Upper lobe of left lung (tissue), 6 donors: ENCODE data around the gene STAG3. TPM values are rescaled to one million over a fixed set of nuclear protein-coding genes. Genes with fewer than 3 reads are reported as not detected.

Experiments used
- ATAC-seq, 2 donors: fragments of 200-7000 bp; cut with Tn5 transposase; one replicate each; pipeline ENCODE4 v1.9.1; 2022; ENCODE audit warnings: mild to moderate bottlenecking in 2 of 2, moderate library complexity in 2 of 2; ENCODE audit not compliant: low FRiP score in 2 of 2
- DNase-seq, 2 donors: peaks; one replicate each; pipeline ENCODE4 v3.0.0-alpha.2; 2019 to 2020
- H3K27ac ChIP-seq, 4 donors: fragments of 200-600 bp; sonication (generic); one replicate each; pipeline ENCODE4 v1.5.1; 2016 to 2019
- H3K27me3 ChIP-seq, 4 donors: fragments of 200-600 bp; sonication (generic); one replicate each; pipeline ENCODE4 v1.5.1; 2017 to 2019
- H3K36me3 ChIP-seq, 4 donors: fragments of 200-600 bp; sonication (generic); one replicate each; pipeline ENCODE4 v1.5.1; 2016 to 2019
- H3K4me1 ChIP-seq, 4 donors: fragments of 200-600 bp; sonication (generic); one replicate each; pipeline ENCODE4 v1.5.1; 2018 to 2019
- H3K4me3 ChIP-seq, 4 donors: fragments of 200-600 bp; sonication (generic); one replicate each; pipeline ENCODE4 v1.5.1; 2017 to 2019; ENCODE audit warnings: mild to moderate bottlenecking in 2 of 4, moderate library complexity in 1 of 4
- H3K9me3 ChIP-seq, 4 donors: fragments of 200-600 bp; sonication (generic); one replicate each; pipeline ENCODE4 v1.5.1; 2018 to 2019
- CTCF ChIP-seq, 6 experiments: fragments of 450-650 bp in 4 of 6; fragments of 200-600 bp in 2 of 6; sonication (generic) in 2 of 6; IDR thresholded peaks; one replicate each; pipeline ENCODE4 v1.5.1; 2016 to 2019; ENCODE audit warnings: antibody characterized with exemption in 6 of 6
- EP300 ChIP-seq, 4 donors: sonication (generic); formaldehyde crosslinking; IDR thresholded peaks; one replicate each; pipeline ENCODE4 v1.5.1; 2017; ENCODE audit warnings: antibody characterized with exemption in 4 of 4, control low read depth in 2 of 4
- POLR2A ChIP-seq, 4 donors: fragments of 450-650 bp; IDR thresholded peaks; one replicate each; pipeline ENCODE4 v1.5.1; 2016 to 2017; ENCODE audit warnings: antibody characterized with exemption in 4 of 4, mild to moderate bottlenecking in 2 of 4
- POLR2AphosphoS5 ChIP-seq, 2 donors: sonication (generic); formaldehyde crosslinking; IDR thresholded peaks; one replicate each; pipeline ENCODE4 v1.5.1; 2017; ENCODE audit warnings: antibody characterized with exemption in 2 of 2
- WGBS, 2 donors: methylation state at CpG; one replicate each; pipeline ENCODE4 v1.1.5; 2017 to 2018; 5-methylcytosine and 5-hydroxymethylcytosine counted together
- total RNA-seq, 6 donors: library from RNA; depleted of rRNA in 4 of 6; stranded (reverse); fragments of >200 nt in 4 of 6; gene quantifications; one replicate each; pipeline versions ENCODE4 v1.1.0 to v1.2.1, GENCODE V29; 2016 to 2021
- donor health status: DM: no; HTN: no; CAD: no; lungs with moderate emphysema.
- donor health status: DM: no; HTN: yes; CAD: no; lungs with severe emphysema.

The STAG3 gene
- total RNA-seq, 6 donors from 2014 or later, result 1.5 to 5.2 (median 2.8) TPM; not detected in 1

GRCh38 chr7:100170101-100170897 lies 7.4 kb upstream of the STAG3 start:
- ATAC-seq (no peak), DNase-seq (no peak)
- Histone ChIP-seq H3K27ac (no peak overlapping the region), H3K36me3 (no peaks in the 10 kb centered on the region), H3K4me1 (peaks cover 15 to 33% (median 29%) of the 10 kb centered on the region in 4 donors), H3K9me3 (no peaks in the 10 kb centered on the region), H3K27me3 (peaks cover 0 to 20% (median 10%) of the 10 kb centered on the region in 4 donors), H3K4me3 (no peak overlapping the region)
- TF ChIP-seq CTCF (IDR thresholded peaks at IDR 0.05) (no peak), POLR2A (IDR thresholded peaks at IDR 0.05) (no peak), POLR2AphosphoS5 (IDR thresholded peaks at IDR 0.05) (no peak), EP300 (IDR thresholded peaks at IDR 0.05) (no peak)
- 84 to 87% methylated on average over 11 of the region's 11 CpGs for WGBS, 2 donors

DNA sequence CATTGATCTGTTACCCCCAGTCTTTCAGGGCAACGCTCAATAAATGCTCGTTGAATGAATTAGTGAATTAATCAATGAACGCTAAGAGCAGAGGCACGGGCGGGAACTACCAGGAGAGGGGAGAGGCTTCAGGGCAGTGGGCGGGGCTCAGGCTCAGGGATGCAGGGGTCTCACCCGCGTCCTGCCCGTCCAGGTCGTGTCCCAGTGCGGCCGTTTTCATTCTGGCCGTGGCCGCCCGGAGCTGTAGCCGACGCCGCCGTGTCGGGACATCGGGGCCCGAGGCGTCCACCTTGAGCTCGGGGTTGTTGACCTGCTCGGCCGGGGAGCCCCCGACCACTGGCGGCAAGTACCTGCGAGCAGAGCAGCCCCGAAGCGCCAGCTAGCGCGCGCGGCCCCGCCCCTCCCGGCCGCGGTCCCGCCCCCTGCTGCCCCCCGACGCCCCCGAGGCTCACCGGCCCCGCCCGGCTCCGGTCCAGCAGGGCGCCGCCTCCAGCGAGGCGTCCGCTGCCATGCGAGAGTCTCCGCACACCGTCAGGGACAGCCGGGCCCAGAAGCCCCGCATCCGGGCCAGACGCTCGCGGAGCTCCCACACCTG lies 6.5 kb upstream of the STAG3 start:
- ATAC-seq (peak in 1 of 2 donors; percentile 47), DNase-seq (peak in 1 of 2 donors; percentile 88)
- Histone ChIP-seq H3K27ac (no peak overlapping the region), H3K4me3 (peak overlapping the region in 3 of 4 donors; percentile 33 to 48 (median 46)), H3K4me1 (peaks cover 15 to 33% (median 29%) of the 10 kb centered on the region in 4 donors), H3K27me3 (peaks cover 0 to 20% (median 10%) of the 10 kb centered on the region in 4 donors), H3K9me3 (no peaks in the 10 kb centered on the region), H3K36me3 (no peaks in the 10 kb centered on the region)
- 16 to 49% methylated on average over 5 to 22 of the region's 61 CpGs for WGBS, 2 donors
- TF ChIP-seq EP300 (IDR thresholded peaks at IDR 0.05) (no peak), POLR2A (IDR thresholded peaks at IDR 0.05) (no peak), POLR2AphosphoS5 (IDR thresholded peaks at IDR 0.05) (no peak), CTCF (IDR thresholded peaks at IDR 0.05) (no peak)

DNA sequence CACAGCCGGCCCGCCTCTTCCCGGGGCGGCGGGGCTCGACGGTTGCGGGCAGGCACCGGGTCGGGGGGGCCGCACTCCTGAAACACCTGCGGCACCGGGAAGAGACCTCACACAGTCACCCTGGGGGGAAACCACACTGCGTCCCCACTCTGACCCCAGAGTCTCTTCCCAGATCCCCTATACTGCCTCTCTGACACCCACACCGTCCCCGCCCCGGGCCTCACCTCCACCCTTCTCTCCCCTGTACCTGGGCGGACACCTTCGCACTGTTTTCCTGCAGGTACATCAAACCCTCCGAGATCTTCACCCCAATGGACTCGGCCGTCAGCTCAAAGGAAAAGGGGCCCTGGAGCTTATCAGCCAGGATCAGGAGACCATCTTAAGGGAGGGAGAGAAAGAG lies 5.9 kb upstream of the STAG3 start:
- no peak for TF ChIP-seq POLR2A (IDR thresholded peaks at IDR 0.05)
- no peak for TF ChIP-seq EP300 (IDR thresholded peaks at IDR 0.05)
- TF ChIP-seq POLR2AphosphoS5 (IDR thresholded peaks at IDR 0.05), result no peak
- TF ChIP-seq CTCF (IDR thresholded peaks at IDR 0.05), result no peak
- no peak for ATAC-seq
- peaks cover 16 to 37% (median 33%) of the 10 kb centered on the region in 4 donors for H3K4me1 ChIP-seq
- H3K36me3 ChIP-seq, result no peaks in the 10 kb centered on the region
- peaks cover 0 to 20% (median 10%) of the 10 kb centered on the region in 4 donors for H3K27me3 ChIP-seq
- no peak for DNase-seq
- peak overlapping the region in 3 of 4 donors; percentile 33 to 48 (median 46) for H3K4me3 ChIP-seq
- no peaks in the 10 kb centered on the region for H3K9me3 ChIP-seq
- 48 to 64% methylated on average over 9 to 15 of the region's 22 CpGs for WGBS, 2 donors
- H3K27ac ChIP-seq, result no peak overlapping the region

- Histone ChIP-seq H3K4me1 (peaks cover 14 to 28% (median 25%) of the 10 kb centered on the region in 4 donors), H3K27ac (no peak overlapping the region), H3K27me3 (peaks cover 0 to 13% (median 9%) of the 10 kb centered on the region in 4 donors), H3K4me3 (no peak overlapping the region), H3K9me3 (no peaks in the 10 kb centered on the region), H3K36me3 (no peaks in the 10 kb centered on the region)
- WGBS, 2 donors, result 88 to 89% methylated on average over 4 to 11 of the region's 11 CpGs
- DNase-seq (no peak), ATAC-seq (no peak)
- TF ChIP-seq POLR2A (IDR thresholded peaks at IDR 0.05) (no peak), EP300 (IDR thresholded peaks at IDR 0.05) (no peak), CTCF (IDR thresholded peaks at IDR 0.05) (no peak), POLR2AphosphoS5 (IDR thresholded peaks at IDR 0.05) (no peak)
Observed at GRCh38 chr7:100173806-100174495, 3.8 kb upstream of the STAG3 start.
